Mesenchymal stem cell (in vitro differentiated cells and primary cell): ENCODE results near the gene MEG3.

Source experiments
- DNase-seq: peaks from one replicate; pipeline ENCODE4 v3.0.0-alpha.2; 2013
- H2AFZ ChIP-seq: one replicate; pipeline ENCODE4 v1.6.1; 2013; ENCODE audit warnings: low read depth, mild to moderate bottlenecking, control low read depth, inconsistent platforms, low read length, moderate library complexity
- H2AK5ac ChIP-seq: 2 replicates; pipeline ENCODE4 v1.6.1; 2013; ENCODE audit warnings: low read length, moderate library complexity, mild to moderate bottlenecking, inconsistent platforms; ENCODE audit not compliant: severe bottlenecking
- H2BK120ac ChIP-seq: one replicate; pipeline ENCODE4 v1.6.1; 2013; ENCODE audit warnings: low read depth, mild to moderate bottlenecking, inconsistent platforms, low read length, moderate library complexity
- H2BK12ac ChIP-seq, 2 experiments: one replicate each; pipeline ENCODE4 v1.6.1; 2013; ENCODE audit warnings: inconsistent platforms in 2 of 2, low read length in 2 of 2, mild to moderate bottlenecking in 2 of 2, moderate library complexity in 2 of 2, control low read depth in 1 of 2
- H2BK15ac ChIP-seq: one replicate; pipeline ENCODE4 v1.6.1; 2013; ENCODE audit warnings: mild to moderate bottlenecking, low read depth, inconsistent platforms; ENCODE audit not compliant: poor library complexity, severe bottlenecking
- H2BK5ac ChIP-seq: 2 replicates; pipeline ENCODE4 v1.6.1; 2013; ENCODE audit warnings: low read depth, mild to moderate bottlenecking, low read length, control low read depth, inconsistent platforms; ENCODE audit not compliant: poor library complexity, severe bottlenecking
- H3K14ac ChIP-seq, 2 experiments: one replicate each; pipeline ENCODE4 v1.6.1; 2013; ENCODE audit warnings: inconsistent platforms in 2 of 2, low read length in 2 of 2, control low read depth in 1 of 2, mild to moderate bottlenecking in 1 of 2, moderate library complexity in 1 of 2
- H3K18ac ChIP-seq, 2 experiments: one replicate each; pipeline ENCODE4 v1.6.1; 2013; ENCODE audit warnings: inconsistent platforms in 2 of 2, low read length in 2 of 2, control low read depth in 1 of 2, low read depth in 1 of 2, mild to moderate bottlenecking in 1 of 2
- H3K23ac ChIP-seq, 2 experiments: one replicate each; pipeline ENCODE4 v1.6.1; 2013; ENCODE audit warnings: inconsistent platforms in 2 of 2, low read length in 2 of 2, mild to moderate bottlenecking in 2 of 2, moderate library complexity in 2 of 2, control low read depth in 1 of 2
- H3K27ac ChIP-seq: 2 replicates; pipeline ENCODE4 v1.5.1; 2013; ENCODE audit warnings: mild to moderate bottlenecking, moderate library complexity, low read length, control low read depth, inconsistent platforms; ENCODE audit not compliant: poor library complexity, severe bottlenecking
- H3K27me3 ChIP-seq, 2 experiments: 2 replicates each; pipeline versions ENCODE4 v1.6.1 to v1.7.0; 2013; ENCODE audit warnings: low read length in 2 of 2, mild to moderate bottlenecking in 2 of 2, moderate library complexity in 2 of 2, control low read depth in 1 of 2, inconsistent platforms in 1 of 2; ENCODE audit not compliant: control insufficient read depth in 1 of 2, insufficient read depth in 1 of 2
- H3K36me3 ChIP-seq, 2 experiments: 2 replicates each; pipeline versions ENCODE4 v1.6.1 to v1.7.0; 2013; ENCODE audit warnings: low read length in 2 of 2, control low read depth in 1 of 2, inconsistent platforms in 1 of 2, low read depth in 1 of 2, mild to moderate bottlenecking in 1 of 2; ENCODE audit not compliant: insufficient read depth in 2 of 2, control insufficient read depth in 1 of 2
- H3K4ac ChIP-seq, 2 experiments: one replicate each; pipeline ENCODE4 v1.6.1; 2013; ENCODE audit warnings: inconsistent platforms in 2 of 2, low read length in 2 of 2, mild to moderate bottlenecking in 2 of 2, moderate library complexity in 2 of 2, control low read depth in 1 of 2, low read depth in 1 of 2
- H3K4me1 ChIP-seq: 2 replicates; pipeline ENCODE4 v1.6.1; 2013; ENCODE audit warnings: low read depth, low read length, control low read depth; ENCODE audit not compliant: control insufficient read depth, insufficient read depth
- H3K4me2 ChIP-seq: 2 replicates; pipeline ENCODE4 v1.6.1; 2013; ENCODE audit warnings: low read length, mild to moderate bottlenecking, inconsistent platforms; ENCODE audit not compliant: poor library complexity, severe bottlenecking
- H3K4me3 ChIP-seq, 2 experiments: 2 replicates each; pipeline versions ENCODE4 v1.5.1 to v1.7.0; 2013; ENCODE audit warnings: low read length in 2 of 2, mild to moderate bottlenecking in 2 of 2, control low read depth in 1 of 2, low read depth in 1 of 2; ENCODE audit not compliant: insufficient read depth in 1 of 2
- H3K79me1 ChIP-seq: replicated peaks from 2 replicates; pipeline ENCODE4 v1.6.1; 2013; ENCODE audit warnings: mild to moderate bottlenecking, control low read depth, low read length, inconsistent platforms; ENCODE audit not compliant: poor library complexity, severe bottlenecking
- H3K9ac ChIP-seq: 2 replicates; pipeline ENCODE4 v1.7.0; 2013; ENCODE audit warnings: mild to moderate bottlenecking, low read length, moderate library complexity
- H3K9me3 ChIP-seq: 2 replicates; pipeline ENCODE4 v1.7.0; 2013; ENCODE audit warnings: mild to moderate bottlenecking, low read length; ENCODE audit not compliant: control insufficient read depth
- H4K8ac ChIP-seq: one replicate; pipeline ENCODE4 v1.6.1; 2013; ENCODE audit warnings: inconsistent platforms, mild to moderate bottlenecking, low read length, moderate library complexity
- H4K91ac ChIP-seq: one replicate; pipeline ENCODE4 v1.6.1; 2013; ENCODE audit warnings: mild to moderate bottlenecking, low read length, inconsistent platforms
- WGBS: methylation state at CpG from one replicate; pipeline ENCODE4 v1.1.7; 2013; ENCODE audit warnings: mixed read lengths; 5-methylcytosine and 5-hydroxymethylcytosine counted together

MEG3 gene

DNA sequence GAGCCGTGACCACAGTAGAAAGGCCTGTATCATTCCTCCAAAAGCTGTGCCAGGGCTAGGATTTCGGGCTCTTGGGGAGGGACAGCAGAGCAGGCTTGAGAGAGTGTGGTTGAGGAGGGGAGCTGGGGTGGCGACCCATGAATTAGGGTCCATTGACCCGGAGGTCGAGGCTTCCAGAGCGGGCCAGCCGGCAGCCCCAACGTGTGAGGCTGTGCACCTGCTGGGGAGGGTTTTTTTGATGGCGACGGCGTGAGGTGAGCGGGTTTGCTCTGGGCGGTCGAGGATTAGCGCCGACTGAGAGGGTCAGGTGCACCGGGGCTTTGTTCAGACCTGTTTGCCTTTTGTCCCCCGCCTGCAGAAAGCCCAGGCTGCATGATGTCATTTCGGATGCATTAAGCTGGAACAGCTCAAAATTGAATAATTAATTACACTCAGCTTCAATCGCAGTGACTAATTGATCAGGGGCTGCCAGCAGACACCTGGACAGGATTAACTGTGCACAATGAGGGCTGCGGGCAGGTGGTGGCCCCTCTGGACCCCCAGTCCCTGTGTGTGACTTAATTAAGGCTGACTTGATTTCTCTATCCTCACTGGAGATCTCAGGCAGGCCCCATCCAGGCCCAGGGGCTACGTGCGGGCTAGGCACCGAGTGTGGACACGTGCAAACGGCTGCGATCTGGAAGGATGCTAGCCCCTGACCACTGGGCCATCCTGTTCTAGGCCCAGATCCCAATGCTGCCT lies 42.1 kb upstream of the MEG3 start:
- no peak overlapping the region for H3K4me2 ChIP-seq
- H3K4me3 ChIP-seq, result no peak overlapping the region
- no peak overlapping the region for H3K18ac ChIP-seq
- no peak overlapping the region for H3K23ac ChIP-seq
- H3K4me1 ChIP-seq, result no peaks in the 10 kb centered on the region
- H4K8ac ChIP-seq, result no peak overlapping the region
- no peak overlapping the region for H4K91ac ChIP-seq
- H2BK5ac ChIP-seq, result no peak overlapping the region
- H3K9ac ChIP-seq, result no peak overlapping the region
- WGBS, result 90% methylated on average over 26 of the region's 27 CpGs
- H2BK120ac ChIP-seq, result no peak overlapping the region
- H3K27me3 ChIP-seq, result peaks cover 13 to 56% of the 10 kb centered on the region in 2 experiments
- H3K27ac ChIP-seq, result no peak overlapping the region
- H2BK15ac ChIP-seq, result peak overlapping the region; percentile 32
- H3K4ac ChIP-seq, result no peak overlapping the region
- H3K9me3 ChIP-seq, result no peaks in the 10 kb centered on the region
- H2BK12ac ChIP-seq, result no peak overlapping the region
- no peaks in the 10 kb centered on the region for H3K79me1 ChIP-seq
- H3K36me3 ChIP-seq, result no peaks in the 10 kb centered on the region
- no peak overlapping the region for H2AK5ac ChIP-seq
- DNase-seq, result no peak
- no peak overlapping the region for H2AFZ ChIP-seq
- no peak overlapping the region for H3K14ac ChIP-seq

DNA sequence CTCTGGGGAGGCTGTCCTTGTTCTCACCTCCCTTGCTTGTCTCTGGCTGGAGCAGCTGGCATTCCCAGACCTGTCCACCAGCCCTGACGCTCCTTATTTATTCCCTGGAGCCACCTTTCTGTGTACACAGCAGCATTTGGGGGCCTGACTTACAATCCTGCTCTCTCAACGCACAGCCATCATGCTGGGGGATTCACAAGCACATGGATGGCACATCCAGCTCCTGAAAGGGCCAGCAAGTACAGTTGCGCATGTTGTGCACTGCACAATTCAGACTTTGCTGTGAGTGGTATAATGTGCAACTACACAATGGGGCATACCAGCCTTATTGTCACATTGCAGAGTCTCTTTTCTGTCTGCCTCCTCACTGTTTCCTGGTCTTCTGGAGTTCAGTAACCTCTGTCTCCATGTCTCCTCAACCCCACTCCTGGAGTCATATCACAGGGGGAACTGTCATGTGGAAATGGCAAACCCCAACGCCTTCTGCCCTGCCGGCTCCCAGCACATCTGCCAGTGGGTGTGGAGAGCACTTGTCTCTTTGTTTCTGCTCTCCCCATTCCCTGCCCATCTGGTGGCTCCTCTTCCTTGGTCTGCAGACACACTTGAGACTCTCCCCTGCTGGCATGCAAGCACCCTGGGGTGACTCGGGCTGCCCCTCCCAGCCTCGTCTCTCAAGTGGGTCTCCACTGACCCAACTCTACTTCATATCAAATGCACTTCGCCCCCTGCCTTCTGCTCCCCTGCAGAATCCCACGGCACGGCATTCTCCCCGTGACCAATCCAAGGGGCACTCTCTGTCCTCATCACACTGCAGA lies 41.2 kb upstream of the MEG3 start:
- no peak overlapping the region for H3K9ac ChIP-seq
- H3K27me3 ChIP-seq, result peaks cover 13 to 54% of the 10 kb centered on the region in 2 experiments
- no peaks in the 10 kb centered on the region for H3K36me3 ChIP-seq
- no peak overlapping the region for H3K4me3 ChIP-seq
- peak overlapping the region in 1 of 2 experiments; percentile 26 for H3K18ac ChIP-seq
- H2AFZ ChIP-seq, result no peak overlapping the region
- H2BK15ac ChIP-seq, result no peak overlapping the region
- H2BK5ac ChIP-seq, result no peak overlapping the region
- 92% methylated on average over 11 of the region's 11 CpGs for WGBS
- DNase-seq, result no peak
- H2AK5ac ChIP-seq, result no peak overlapping the region
- no peak overlapping the region for H2BK12ac ChIP-seq
- no peak overlapping the region for H3K14ac ChIP-seq
- no peaks in the 10 kb centered on the region for H3K9me3 ChIP-seq
- H4K91ac ChIP-seq, result peak overlapping the region; percentile 20
- no peak overlapping the region for H3K4ac ChIP-seq
- no peaks in the 10 kb centered on the region for H3K4me1 ChIP-seq
- H2BK120ac ChIP-seq, result no peak overlapping the region
- peak overlapping the region in 1 of 2 experiments; percentile 61 for H3K23ac ChIP-seq
- no peak overlapping the region for H4K8ac ChIP-seq
- no peak overlapping the region for H3K4me2 ChIP-seq
- no peaks in the 10 kb centered on the region for H3K79me1 ChIP-seq
- no peak overlapping the region for H3K27ac ChIP-seq

DNA sequence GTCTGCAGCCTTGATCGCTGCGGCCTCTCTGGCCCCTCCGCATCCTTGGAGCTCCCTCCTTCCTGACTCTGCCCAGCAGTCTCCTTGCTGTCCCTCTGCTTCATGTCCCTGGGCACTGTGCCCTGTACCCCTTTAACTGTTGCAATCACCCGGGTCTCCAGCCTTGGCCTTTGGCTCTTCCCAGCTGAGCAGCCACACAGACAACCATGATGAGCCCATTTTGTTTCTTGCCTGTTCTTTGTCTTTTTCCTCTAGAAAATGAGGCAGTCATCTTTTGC lies 40.6 kb upstream of the MEG3 start:
- Histone ChIP-seq H3K18ac (peak overlapping the region in 1 of 2 experiments; percentile 26), H3K4me3 (no peak overlapping the region), H3K4me2 (no peak overlapping the region), H3K23ac (peak overlapping the region in 1 of 2 experiments; percentile 61), H3K4ac (no peak overlapping the region), H2BK15ac (no peak overlapping the region), H3K27ac (no peak overlapping the region), H2AFZ (no peak overlapping the region), H3K4me1 (no peaks in the 10 kb centered on the region), H3K27me3 (peaks cover 13 to 54% of the 10 kb centered on the region in 2 experiments), H3K14ac (no peak overlapping the region), H2BK5ac (no peak overlapping the region), H3K9ac (no peak overlapping the region), H3K36me3 (no peaks in the 10 kb centered on the region), H2AK5ac (no peak overlapping the region), H2BK12ac (no peak overlapping the region), H4K8ac (no peak overlapping the region), H3K9me3 (no peaks in the 10 kb centered on the region), H4K91ac (peak overlapping the region; percentile 20), H2BK120ac (no peak overlapping the region), H3K79me1 (no peaks in the 10 kb centered on the region)
- WGBS, result over 99% methylated on average over 4 of the region's 4 CpGs
- no peak for DNase-seq

DNA sequence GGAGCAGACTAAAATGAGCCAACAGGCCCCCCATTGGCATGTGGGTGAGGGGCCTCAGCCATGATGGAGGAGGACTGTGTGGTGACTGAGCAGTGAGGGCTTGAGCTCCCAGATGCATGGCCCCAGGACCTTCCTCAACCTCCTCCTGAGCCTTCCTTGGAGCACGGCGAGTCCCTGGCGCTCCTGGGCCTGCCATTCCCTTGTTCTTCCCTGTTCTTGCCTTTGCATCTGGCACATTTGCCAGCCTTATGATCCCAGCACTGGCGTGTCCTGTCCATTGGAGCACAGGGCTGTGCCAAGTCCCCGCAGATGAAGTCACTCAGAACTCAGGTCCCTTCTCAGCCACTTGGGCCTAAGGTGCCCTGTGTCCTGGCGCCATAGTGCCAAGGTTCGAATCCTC lies 40.3 kb upstream of the MEG3 start:
- WGBS, result 96% methylated on average over 7 of the region's 7 CpGs
- H2AK5ac ChIP-seq, result no peak overlapping the region
- H3K79me1 ChIP-seq, result no peaks in the 10 kb centered on the region
- H3K9me3 ChIP-seq, result no peaks in the 10 kb centered on the region
- H3K23ac ChIP-seq, result peak overlapping the region in 1 of 2 experiments; percentile 42
- no peaks in the 10 kb centered on the region for H3K4me1 ChIP-seq
- no peak overlapping the region for H3K27ac ChIP-seq
- no peak overlapping the region for H3K9ac ChIP-seq
- H2BK15ac ChIP-seq, result no peak overlapping the region
- H3K14ac ChIP-seq, result peak overlapping the region in 1 of 2 experiments; percentile 69
- no peak overlapping the region for H2BK5ac ChIP-seq
- H3K4me3 ChIP-seq, result no peak overlapping the region
- H3K4me2 ChIP-seq, result no peak overlapping the region
- peak overlapping the region in 1 of 2 experiments; percentile 31 for H2BK12ac ChIP-seq
- H3K27me3 ChIP-seq, result peaks cover 13 to 54% of the 10 kb centered on the region in 2 experiments
- H3K18ac ChIP-seq, result no peak overlapping the region
- no peak overlapping the region for H2AFZ ChIP-seq
- no peaks in the 10 kb centered on the region for H3K36me3 ChIP-seq
- H4K91ac ChIP-seq, result peak overlapping the region; percentile 57
- H3K4ac ChIP-seq, result no peak overlapping the region
- no peak for DNase-seq
- H4K8ac ChIP-seq, result no peak overlapping the region
- no peak overlapping the region for H2BK120ac ChIP-seq
